ENCODE data around the gene TNFRSF4. TPM values are rescaled to one million over a fixed set of nuclear protein-coding genes. Genes with fewer than 3 reads are reported as not detected.

TNFRSF4 gene
- total RNA-seq, 1 donor from 2014 or later: not detected

GRCh38 chr1:1226566-1227362, 12.8 kb upstream of the TNFRSF4 start:
- H3K9me3 Mint-ChIP-seq: no peaks in the 10 kb centered on the region
- no peak overlapping the region for H3K4me3 ChIP-seq
- H3K9me3 ChIP-seq (ENCODE audit: low read depth): no peaks in the 10 kb centered on the region
- peaks cover 6% of the 10 kb centered on the region for H3K4me1 ChIP-seq
- no peak overlapping the region for H2AFZ ChIP-seq (replicated peaks)
- no peak overlapping the region for H3K9ac ChIP-seq
- H3K27me3 Mint-ChIP-seq (ENCODE audit: insufficient read depth, low read depth): peaks cover 8% of the 10 kb centered on the region
- no peak overlapping the region for H3K27ac ChIP-seq
- no peaks in the 10 kb centered on the region for H3K27me3 ChIP-seq
- no peak for DNase-seq (ENCODE audit: low spot score)
- peaks cover 14% of the 10 kb centered on the region for H3K4me1 Mint-ChIP-seq
- peaks cover 18% of the 10 kb centered on the region for H3K36me3 Mint-ChIP-seq
- peaks cover 15% of the 10 kb centered on the region for H4K20me1 ChIP-seq (ENCODE audit: low read depth)
- no peaks in the 10 kb centered on the region for H3K36me3 ChIP-seq
- peaks cover 27% of the 10 kb centered on the region for H3K79me2 ChIP-seq (ENCODE audit: low read depth)
- no peak overlapping the region for H3K4me3 Mint-ChIP-seq
- H3K27ac Mint-ChIP-seq: no peak overlapping the region
- TF ChIP-seq EZH2 (IDR thresholded peaks at IDR 0.05) (no peak), CTCF (IDR thresholded peaks at IDR 0.05) (no peak), EZH2phosphoT487 (IDR thresholded peaks at IDR 0.05) (no peak)
- H3F3A ChIP-seq (ENCODE audit: low read depth): peaks cover 5% of the 10 kb centered on the region
- H3K4me2 ChIP-seq: no peak overlapping the region

GRCh38 chr1:1225913-1226312, 12.0 kb upstream of the TNFRSF4 start:
- H3K27me3 ChIP-seq: no peaks in the 10 kb centered on the region
- peaks cover 12% of the 10 kb centered on the region for H4K20me1 ChIP-seq (ENCODE audit: low read depth)
- H3K4me1 ChIP-seq: peaks cover 5% of the 10 kb centered on the region
- H3F3A ChIP-seq (ENCODE audit: low read depth): peaks cover 2% of the 10 kb centered on the region
- no peak overlapping the region for H3K4me3 ChIP-seq
- H3K9ac ChIP-seq: no peak overlapping the region
- Mint-ChIP-seq H3K4me3 (no peak overlapping the region), H3K36me3 (peaks cover 20% of the 10 kb centered on the region), H3K4me1 (peaks cover 10% of the 10 kb centered on the region), H3K9me3 (no peaks in the 10 kb centered on the region), H3K27ac (no peak overlapping the region), H3K27me3 (ENCODE audit: insufficient read depth, low read depth) (peaks cover 11% of the 10 kb centered on the region)
- no peak overlapping the region for H2AFZ ChIP-seq (replicated peaks)
- TF ChIP-seq EZH2 (IDR thresholded peaks at IDR 0.05) (no peak), EZH2phosphoT487 (IDR thresholded peaks at IDR 0.05) (no peak), CTCF (IDR thresholded peaks at IDR 0.05) (no peak)
- no peak for DNase-seq (ENCODE audit: low spot score)
- H3K9me3 ChIP-seq (ENCODE audit: low read depth): no peaks in the 10 kb centered on the region
- H3K4me2 ChIP-seq: no peak overlapping the region
- H3K79me2 ChIP-seq (ENCODE audit: low read depth): peaks cover 23% of the 10 kb centered on the region
- H3K36me3 ChIP-seq: no peaks in the 10 kb centered on the region
- no peak overlapping the region for H3K27ac ChIP-seq

- Histone ChIP-seq H3K9me3 (ENCODE audit: low read depth) (no peaks in the 10 kb centered on the region), H3K36me3 (no peaks in the 10 kb centered on the region), H3K4me1 (no peaks in the 10 kb centered on the region), H3K27me3 (no peaks in the 10 kb centered on the region), H2AFZ (replicated peaks) (no peak overlapping the region), H3K27ac (no peak overlapping the region), H4K20me1 (ENCODE audit: low read depth) (peaks cover 8% of the 10 kb centered on the region), H3K4me3 (no peak overlapping the region), H3F3A (ENCODE audit: low read depth) (no peaks in the 10 kb centered on the region), H3K9ac (no peak overlapping the region), H3K4me2 (no peak overlapping the region), H3K79me2 (ENCODE audit: low read depth) (peaks cover 17% of the 10 kb centered on the region)
- H3K4me1 Mint-ChIP-seq: peaks cover 5% of the 10 kb centered on the region
- no peak for DNase-seq (ENCODE audit: low spot score)
- H3K27ac Mint-ChIP-seq: no peak overlapping the region
- H3K9me3 Mint-ChIP-seq: no peaks in the 10 kb centered on the region
- H3K27me3 Mint-ChIP-seq (ENCODE audit: insufficient read depth, low read depth): peaks cover 11% of the 10 kb centered on the region
- TF ChIP-seq EZH2phosphoT487 (IDR thresholded peaks at IDR 0.05): no peak
- TF ChIP-seq CTCF (IDR thresholded peaks at IDR 0.05): no peak
- TF ChIP-seq EZH2 (IDR thresholded peaks at IDR 0.05): no peak
- H3K4me3 Mint-ChIP-seq: no peak overlapping the region
- H3K36me3 Mint-ChIP-seq: peaks cover 25% of the 10 kb centered on the region
Observed at GRCh38 chr1:1225238-1225845, 11.4 kb upstream of the TNFRSF4 start.
